Left lung (tissue), 10 donors: ENCODE results near the gene WASHC4. TPM values are rescaled to one million over a fixed set of nuclear protein-coding genes. Genes with fewer than 3 reads are reported as not detected.

Experiments
- ATAC-seq: fragments of 200-7000 bp; cut with Tn5 transposase; one replicate; pipeline ENCODE4 v1.9.1; 2020; ENCODE audit warnings: moderate library complexity
- DNase-seq, 4 donors: peaks; one replicate each; pipeline ENCODE4 v3.0.0-alpha.2; 2013 to 2020
- H3K27ac ChIP-seq, 2 donors: fragments of 200-600 bp; sonication (generic) in 1 of 2; one replicate each; pipeline versions ENCODE4 v1.5.0 to v1.8.0; 2020 to 2021
- H3K27me3 ChIP-seq, 2 donors: fragments of 200-600 bp; sonication (generic) in 1 of 2; one replicate each; pipeline versions ENCODE4 v1.5.0 to v1.8.0; 2020 to 2021
- H3K36me3 ChIP-seq, 2 donors: fragments of 200-600 bp; sonication (generic) in 1 of 2; one replicate each; pipeline versions ENCODE4 v1.5.0 to v1.8.0; 2020 to 2021
- H3K4me1 ChIP-seq, 2 donors: fragments of 200-600 bp; one replicate each; pipeline ENCODE4 v1.8.0; 2021
- H3K4me3 ChIP-seq, 2 donors: fragments of 200-600 bp; sonication (generic) in 1 of 2; one replicate each; pipeline versions ENCODE4 v1.5.0 to v1.8.0; 2020 to 2021; ENCODE audit warnings: mild to moderate bottlenecking in 1 of 2
- H3K9me3 ChIP-seq, 2 donors: fragments of 200-600 bp; sonication (generic) in 1 of 2; one replicate each; pipeline versions ENCODE4 v1.5.0 to v1.8.0; 2020 to 2021
- CTCF ChIP-seq, 2 donors: fragments of 200-600 bp; sonication (generic) in 1 of 2; IDR thresholded peaks; one replicate each; pipeline versions ENCODE4 v1.5.0 to v1.8.0; 2021; ENCODE audit warnings: antibody characterized with exemption in 2 of 2
- intact Hi-C, 2 donors: fragments of 100-400 bp; cut with DNase I; formaldehyde crosslinking; loops; one replicate each; pipeline versions ENCODE4 v1.11.2 to v1.14.2; 2022
- polyA plus RNA-seq, 6 donors: library from polyadenylated mRNA; unstranded; fragments of 120-200 nt; gene quantifications; one replicate each; pipeline ENCODE4 v1.2.1, GENCODE V29; 2013; ENCODE audit not compliant: insufficient read length in 6 of 6
- total RNA-seq, 2 donors: library from RNA; stranded (reverse); fragmentation: NEBNext Ultra II Directional; extraction: Animal tissue kit (Norgen Biotek cat#: 25700); gene quantifications; one replicate each; pipeline ENCODE4 v1.2.1, GENCODE V29; 2021
- donor health status: DM: no; HTN: yes; CAD: no.
- donor health status: DM: no; HTN: no; CAD: no.

Gene WASHC4
- total and polyA plus RNA-seq, 8 donors, result 52.1 to 96.9 (median 73.6) TPM

- H3K27me3 ChIP-seq, result no peaks in the 10 kb centered on the region
- H3K9me3 ChIP-seq, result no peaks in the 10 kb centered on the region
- intact Hi-C loops, result no loop called here
- peaks cover 19 to 50% of the 10 kb centered on the region in 2 donors for H3K4me1 ChIP-seq
- no peak for ATAC-seq
- peak in 1 of 4 donors; percentile 52 for DNase-seq
- H3K27ac ChIP-seq, result peak overlapping the region; percentile 45 to 99
- H3K36me3 ChIP-seq, result peaks cover 0 to 27% of the 10 kb centered on the region in 2 donors
- TF ChIP-seq CTCF (IDR thresholded peaks at IDR 0.05), result no peak
- peak overlapping the region; percentile 68 to 85 for H3K4me3 ChIP-seq
Measured at GRCh38 chr12:105109465-105110212, 2.1 kb downstream of the WASHC4 start.

- intact Hi-C loops, result no loop called here
- no peak for DNase-seq
- no peak for ATAC-seq
- Histone ChIP-seq H3K27ac (peak overlapping the region in 1 of 2 donors; percentile 99), H3K9me3 (no peaks in the 10 kb centered on the region), H3K27me3 (no peaks in the 10 kb centered on the region), H3K4me1 (peaks cover 19 to 53% of the 10 kb centered on the region in 2 donors), H3K4me3 (no peak overlapping the region), H3K36me3 (peaks cover 0 to 39% of the 10 kb centered on the region in 2 donors)
- no peak for TF ChIP-seq CTCF (IDR thresholded peaks at IDR 0.05)
Measured at GRCh38 chr12:105110851-105111250, 3.3 kb downstream of the WASHC4 start.

GRCh38 chr12:105113094-105113493, 5.6 kb downstream of the WASHC4 start:
- Histone ChIP-seq H3K4me3 (no peak overlapping the region), H3K4me1 (peaks cover 19 to 48% of the 10 kb centered on the region in 2 donors), H3K27ac (no peak overlapping the region), H3K36me3 (peaks cover 0 to 60% of the 10 kb centered on the region in 2 donors), H3K27me3 (no peaks in the 10 kb centered on the region), H3K9me3 (no peaks in the 10 kb centered on the region)
- no peak for ATAC-seq
- intact Hi-C loops, result no loop called here
- TF ChIP-seq CTCF (IDR thresholded peaks at IDR 0.05), result no peak
- DNase-seq, result no peak

GRCh38 chr12:105116969-105117368, 9.4 kb downstream of the WASHC4 start:
- ATAC-seq, result no peak
- DNase-seq, result no peak
- H3K9me3 ChIP-seq, result no peaks in the 10 kb centered on the region
- no peak overlapping the region for H3K27ac ChIP-seq
- H3K4me3 ChIP-seq, result no peak overlapping the region
- TF ChIP-seq CTCF (IDR thresholded peaks at IDR 0.05), result no peak
- no peaks in the 10 kb centered on the region for H3K27me3 ChIP-seq
- H3K36me3 ChIP-seq, result peaks cover 0 to 95% of the 10 kb centered on the region in 2 donors
- intact Hi-C loops, result no loop called here
- H3K4me1 ChIP-seq, result peaks cover 0 to 15% of the 10 kb centered on the region in 2 donors

- Histone ChIP-seq H3K27me3 (no peaks in the 10 kb centered on the region), H3K9me3 (no peaks in the 10 kb centered on the region), H3K27ac (no peak overlapping the region), H3K4me1 (no peaks in the 10 kb centered on the region), H3K36me3 (peaks cover 0 to 99% of the 10 kb centered on the region in 2 donors), H3K4me3 (no peak overlapping the region)
- no peak for DNase-seq
- ATAC-seq, result peak; percentile 29
- intact Hi-C loops, result no loop called here
- no peak for TF ChIP-seq CTCF (IDR thresholded peaks at IDR 0.05)
Measured at GRCh38 chr12:105120551-105120950, 13.0 kb downstream of the WASHC4 start.
